A673 (cell line): Measurements from ENCODE around the gene ACOX3. TPM values are rescaled to one million over a fixed set of nuclear protein-coding genes. Genes with fewer than 3 reads are reported as not detected.
"Not testable (repeated sequence)": the region's sequence is repeated elsewhere in the genome, so short reads cannot be mapped to it uniquely, and the experiment has no call there.

Experiments
- BruUV-seq: library from RNA; stranded (reverse); fragments of 400-500 nt; replicated peaks from 2 replicates; lab custom pipeline; 2021; lab: Mats Ljungman, UMichigan
- CTCF ChIA-PET: fragments of 300-600 bp; sonication (Branson Sonifier 250); formaldehyde crosslinking; loops from one replicate; lab custom pipeline; 2022; ENCODE audit warnings: antibody characterized with exemption; lab: Charles Lee
- POLR2A ChIA-PET: fragments of 300-600 bp; sonication (Branson Sonifier 250); formaldehyde crosslinking; loops from one replicate; lab custom pipeline; 2022; ENCODE audit warnings: antibody characterized with exemption; ENCODE audit not compliant: low non-redundant PET; lab: Charles Lee
- DNase-seq: peaks from one replicate; pipeline ENCODE4 v3.0.0-alpha.2; 2015; ENCODE audit warnings: low spot score
- H3K27ac ChIP-seq: fragments of 200-600 bp; sonication (generic); 2 replicates; pipeline ENCODE4 v1.5.1; 2016; ENCODE audit warnings: mixed run types, low read depth, mild to moderate bottlenecking, mixed read lengths, antibody characterized with exemption, low read length; ENCODE audit not compliant: poor library complexity, severe bottlenecking
- H3K27me3 ChIP-seq: fragments of 200-600 bp; sonication (generic); replicated peaks from 2 replicates; pipeline ENCODE4 v1.6.1; 2017; ENCODE audit warnings: mixed run types, low read depth, mild to moderate bottlenecking, mixed read lengths, antibody characterized with exemption, low read length; ENCODE audit not compliant: insufficient read depth, poor library complexity
- H3K36me3 ChIP-seq: fragments of 200-600 bp; sonication (generic); 2 replicates; pipeline ENCODE4 v1.6.1; 2016; ENCODE audit warnings: mixed run types, mild to moderate bottlenecking, mixed read lengths, antibody characterized with exemption, low read length; ENCODE audit not compliant: insufficient read depth, poor library complexity, severe bottlenecking
- H3K4me1 ChIP-seq: fragments of 200-600 bp; sonication (generic); 2 replicates; pipeline ENCODE4 v1.6.1; 2017; ENCODE audit warnings: mixed run types, mild to moderate bottlenecking, mixed read lengths, antibody characterized with exemption, low read length; ENCODE audit not compliant: insufficient read depth, poor library complexity, severe bottlenecking
- H3K4me3 ChIP-seq: fragments of 200-600 bp; sonication (generic); 2 replicates; pipeline ENCODE4 v1.5.1; 2016; ENCODE audit warnings: low read depth, mixed run types, mild to moderate bottlenecking, mixed read lengths, low read length; ENCODE audit not compliant: poor library complexity, severe bottlenecking
- H3K9me3 ChIP-seq: fragments of 200-600 bp; sonication (generic); 2 replicates; pipeline ENCODE4 v1.6.1; 2016; ENCODE audit warnings: mixed run types, low read depth, mild to moderate bottlenecking, mixed read lengths, antibody characterized with exemption, low read length; ENCODE audit not compliant: poor library complexity, severe bottlenecking
- EZH2 ChIP-seq: fragments of 200-600 bp; sonication (generic); IDR thresholded peaks from 2 replicates; pipeline ENCODE4 v1.6.1; 2017; ENCODE audit warnings: borderline replicate concordance, low read depth, mild to moderate bottlenecking, mixed read lengths, antibody characterized with exemption, low read length; ENCODE audit not compliant: poor library complexity, severe bottlenecking
- intact Hi-C: fragments of 100-400 bp; cut with micrococcal nuclease; formaldehyde crosslinking; loops from one replicate; pipeline ENCODE4 v1.10.0; 2022; ENCODE audit not compliant: unreplicated experiment
- total RNA-seq: library from RNA; stranded (reverse); gene quantifications from 2 replicates; pipeline ENCODE4 v1.2.3, GENCODE V29; 2021
- TF ChIP-seq, protein P1 (sequence below): fragments of 300-800, 200-600 bp; sonication (generic); conservative IDR thresholded peaks from 2 replicates; pipeline ENCODE4 v1.5.1; 2017; ENCODE audit warnings: low read depth, mild to moderate bottlenecking, antibody characterized with exemption, low read length, moderate library complexity, mixed read lengths

ACOX3 gene
- total RNA-seq, 1 experiment from 2014 or later: 14.3 TPM

DNA sequence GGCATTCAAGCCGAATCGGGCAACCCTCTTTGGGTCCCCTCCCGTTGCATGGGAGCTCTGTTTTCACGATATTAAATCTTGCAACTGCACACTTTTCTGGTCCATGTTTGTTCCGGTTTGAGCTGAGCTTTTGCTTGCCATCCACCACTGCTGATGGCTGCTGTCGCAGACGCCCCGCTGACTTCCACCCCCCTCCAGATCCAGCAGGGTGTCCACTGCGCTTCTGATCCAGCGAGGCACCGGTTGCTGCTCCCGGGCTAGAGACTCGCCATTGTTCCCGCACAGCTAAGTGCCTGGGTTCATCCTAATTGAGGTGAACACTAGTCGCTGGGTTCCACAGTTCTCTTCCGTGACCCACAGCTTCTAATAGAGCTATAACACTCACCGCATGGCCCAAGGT, 13.3 kb downstream of the ACOX3 start:
- Histone ChIP-seq H3K27me3 (no peaks in the 10 kb centered on the region), H3K4me3 (peak overlapping the region; percentile 85), H3K36me3 (no peaks in the 10 kb centered on the region), H3K4me1 (no peaks in the 10 kb centered on the region), H3K27ac (peak overlapping the region; percentile 72), H3K9me3 (no peaks in the 10 kb centered on the region)
- TF ChIP-seq, protein P1, sequence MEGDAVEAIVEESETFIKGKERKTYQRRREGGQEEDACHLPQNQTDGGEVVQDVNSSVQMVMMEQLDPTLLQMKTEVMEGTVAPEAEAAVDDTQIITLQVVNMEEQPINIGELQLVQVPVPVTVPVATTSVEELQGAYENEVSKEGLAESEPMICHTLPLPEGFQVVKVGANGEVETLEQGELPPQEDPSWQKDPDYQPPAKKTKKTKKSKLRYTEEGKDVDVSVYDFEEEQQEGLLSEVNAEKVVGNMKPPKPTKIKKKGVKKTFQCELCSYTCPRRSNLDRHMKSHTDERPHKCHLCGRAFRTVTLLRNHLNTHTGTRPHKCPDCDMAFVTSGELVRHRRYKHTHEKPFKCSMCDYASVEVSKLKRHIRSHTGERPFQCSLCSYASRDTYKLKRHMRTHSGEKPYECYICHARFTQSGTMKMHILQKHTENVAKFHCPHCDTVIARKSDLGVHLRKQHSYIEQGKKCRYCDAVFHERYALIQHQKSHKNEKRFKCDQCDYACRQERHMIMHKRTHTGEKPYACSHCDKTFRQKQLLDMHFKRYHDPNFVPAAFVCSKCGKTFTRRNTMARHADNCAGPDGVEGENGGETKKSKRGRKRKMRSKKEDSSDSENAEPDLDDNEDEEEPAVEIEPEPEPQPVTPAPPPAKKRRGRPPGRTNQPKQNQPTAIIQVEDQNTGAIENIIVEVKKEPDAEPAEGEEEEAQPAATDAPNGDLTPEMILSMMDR: no peak
- TF ChIP-seq EZH2: no peak
- BruUV-seq: no TSS peak
- CTCF ChIA-PET: no interaction called here
- DNase-seq: no peak
- intact Hi-C loops: no loop called here
- POLR2A ChIA-PET: no interaction called here

DNA sequence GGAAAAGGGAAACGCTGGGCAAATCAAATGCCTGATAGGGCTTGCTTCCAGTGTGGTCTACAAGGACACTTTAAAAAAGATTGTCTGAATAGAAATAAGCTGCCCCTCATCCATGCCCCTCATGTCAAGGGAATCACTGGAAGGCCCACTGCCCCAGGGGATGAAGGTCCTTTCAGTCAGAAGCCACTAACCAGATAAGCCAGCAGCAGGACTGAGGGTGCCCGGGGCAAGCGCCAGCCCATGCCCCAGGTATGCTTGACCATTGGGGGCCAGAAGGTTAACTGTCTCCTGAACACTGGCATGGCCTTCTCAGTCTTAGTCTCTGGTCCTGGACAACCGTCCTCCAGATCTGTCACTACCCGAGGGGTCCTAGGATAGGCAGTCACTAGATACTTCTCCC, 17.7 kb downstream of the ACOX3 start:
- H3K27me3 ChIP-seq: no peaks in the 10 kb centered on the region
- H3K4me1 ChIP-seq: no peaks in the 10 kb centered on the region
- no peak for DNase-seq
- ChIA-PET CTCF (no interaction called here), POLR2A (no interaction called here)
- no peaks in the 10 kb centered on the region for H3K36me3 ChIP-seq
- no peak overlapping the region for H3K4me3 ChIP-seq
- intact Hi-C loops: no loop called here
- H3K9me3 ChIP-seq: no peaks in the 10 kb centered on the region
- TF ChIP-seq EZH2: no peak
- TF ChIP-seq, protein P1: no peak
- BruUV-seq: no TSS peak
- no peak overlapping the region for H3K27ac ChIP-seq

DNA sequence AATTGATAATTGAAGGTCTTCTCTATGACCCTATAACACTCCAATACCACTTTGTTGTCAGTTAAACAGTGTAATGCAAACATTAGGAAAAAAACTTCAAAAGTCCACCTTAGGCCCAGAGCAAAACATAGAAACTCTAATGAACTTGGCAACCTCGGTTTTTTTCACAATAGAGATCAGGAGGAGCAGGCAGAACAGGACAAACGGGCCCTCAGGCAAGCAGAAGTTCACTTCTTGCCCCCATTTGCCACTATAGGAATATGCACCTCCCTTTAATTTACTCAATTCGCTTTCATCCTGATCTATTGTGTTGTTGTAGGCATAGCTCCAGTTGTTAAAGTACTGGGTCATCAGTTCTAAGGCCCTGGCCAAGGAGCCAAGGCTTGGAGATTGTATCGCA, 18.2 kb downstream of the ACOX3 start:
- TF ChIP-seq, protein P1: no peak
- TF ChIP-seq EZH2: no peak
- no peaks in the 10 kb centered on the region for H3K36me3 ChIP-seq
- H3K4me3 ChIP-seq: no peak overlapping the region
- H3K27ac ChIP-seq: no peak overlapping the region
- intact Hi-C loops: no loop called here
- H3K9me3 ChIP-seq: no peaks in the 10 kb centered on the region
- no peaks in the 10 kb centered on the region for H3K4me1 ChIP-seq
- DNase-seq: no peak
- BruUV-seq: no TSS peak
- ChIA-PET POLR2A (no interaction called here), CTCF (no interaction called here)
- H3K27me3 ChIP-seq: no peaks in the 10 kb centered on the region

DNA sequence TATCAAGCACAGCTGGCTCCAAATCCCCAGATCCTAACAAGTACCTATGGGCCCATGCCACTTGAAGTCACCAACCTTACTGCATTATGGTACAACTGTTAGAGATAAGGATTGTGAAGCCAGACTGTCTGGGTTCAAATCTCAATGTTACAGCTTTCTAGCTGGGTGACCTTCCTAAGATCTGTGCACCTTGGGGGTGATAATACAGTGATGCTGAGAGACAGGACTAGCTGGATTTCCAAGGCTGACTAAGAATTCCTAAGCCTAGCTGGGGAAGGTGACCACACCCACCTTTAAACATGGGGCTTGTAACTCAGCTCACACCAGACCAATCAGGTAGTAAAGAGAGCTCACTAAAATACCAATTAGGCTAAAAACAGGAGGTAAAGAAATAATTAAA, 20.4 kb downstream of the ACOX3 start:
- H3K27me3 ChIP-seq, H3K4me3 ChIP-seq, H3K9me3 ChIP-seq, CTCF ChIA-PET, H3K36me3 ChIP-seq, H3K4me1 ChIP-seq, H3K27ac ChIP-seq, BruUV-seq, POLR2A ChIA-PET, DNase-seq, intact Hi-C loops: not testable (repeated sequence)
